HG03103 (cell line): ENCODE data around the gene FRAS1.
"Not testable (repeated sequence)": the region's sequence is repeated elsewhere in the genome, so short reads cannot be mapped to it uniquely, and the experiment has no call there.

ENCODE experiments used
- ATAC-seq: cut with Tn5 transposase; IDR thresholded peaks from one replicate; pipeline ENCODE4 v1.9.1; 2021; ENCODE audit warnings: low read depth; ENCODE audit not compliant: unreplicated experiment

FRAS1 gene

GRCh38 chr4:78527103-78527502, 470.0 kb downstream of the FRAS1 start:
- ATAC-seq: no peak

- no peak for ATAC-seq
These were observed 470.4 kb downstream of the FRAS1 start for GRCh38 chr4:78527555-78527954.

GRCh38 chr4:78528327-78528726, 471.2 kb downstream of the FRAS1 start:
- no peak for ATAC-seq

- no peak for ATAC-seq
These were observed 472.6 kb downstream of the FRAS1 start for GRCh38 chr4:78529569-78530209.

GRCh38 chr4:78532046-78532445, 474.9 kb downstream of the FRAS1 start:
- no peak for ATAC-seq

- no peak for ATAC-seq
These were observed 476.7 kb downstream of the FRAS1 start for GRCh38 chr4:78533854-78534253.

- ATAC-seq: no peak
These were observed 477.3 kb downstream of the FRAS1 start for GRCh38 chr4:78534286-78534955.

GRCh38 chr4:78542373-78542772, 485.2 kb downstream of the FRAS1 start:
- no peak for ATAC-seq

GRCh38 chr4:78543424-78544125, 486.5 kb downstream of the FRAS1 start:
- no peak for ATAC-seq

- ATAC-seq: no peak
These were observed 487.6 kb downstream of the FRAS1 start for GRCh38 chr4:78544678-78545077.

GRCh38 chr4:78545275-78546246, 488.4 kb downstream of the FRAS1 start:
- no peak for ATAC-seq

GRCh38 chr4:78547899-78548298, 490.8 kb downstream of the FRAS1 start:
- not testable (repeated sequence) for ATAC-seq

GRCh38 chr4:78548889-78549288, 491.8 kb downstream of the FRAS1 start:
- ATAC-seq: not testable (repeated sequence)

GRCh38 chr4:78551420-78552351, 494.6 kb downstream of the FRAS1 start, which contains the start of gene ANXA3:
Gene ANXA3 (plus strand): TSS chr4:78551770. CDS start chr4:78554474, 2,704 bp downstream.
- ATAC-seq: no peak

- no peak for ATAC-seq
These were observed 495.4 kb downstream of the FRAS1 start for GRCh38 chr4:78552389-78553042.

- no peak for ATAC-seq
These were observed 495.9 kb downstream of the FRAS1 start for GRCh38 chr4:78553043-78553396.

- no peak for ATAC-seq
These were observed 496.5 kb downstream of the FRAS1 start for GRCh38 chr4:78553529-78554060.

GRCh38 chr4:78556665-78557064, 499.5 kb downstream of the FRAS1 start:
- no peak for ATAC-seq

- ATAC-seq: no peak
These were observed 500.7 kb downstream of the FRAS1 start for GRCh38 chr4:78557841-78558240.
